CD4-positive, alpha-beta T cell (primary cell): ENCODE results near the gene NOTCH1. TPM values are rescaled to one million over a fixed set of nuclear protein-coding genes. Genes with fewer than 3 reads are reported as not detected.

ENCODE experiments used
- ATAC-seq: fragments of 200-7000 bp; cut with Tn5 transposase; one replicate; pipeline ENCODE4 v1.10.0; 2022; ENCODE audit warnings: mild to moderate bottlenecking; ENCODE audit not compliant: poor library complexity
- CTCF ChIA-PET: fragments of 350-600 bp; sonication (Branson Sonifier 250); formaldehyde crosslinking; loops from one replicate; lab custom pipeline; 2021; ENCODE audit warnings: antibody characterized with exemption, inconsistent platforms; lab: Charles Lee
- POLR2A ChIA-PET: fragments of 350-600 bp; sonication (Branson Sonifier 250); formaldehyde crosslinking; loops from one replicate; lab custom pipeline; 2021; ENCODE audit warnings: antibody characterized with exemption, inconsistent platforms; lab: Charles Lee
- DNase-seq, 14 experiments: peaks; one replicate each; pipeline ENCODE4 v3.0.0-alpha.2; 2013 to 2020; ENCODE audit warnings: mixed read lengths in 2 of 14
- H3K27ac ChIP-seq, 2 donors: one replicate each; pipeline versions ENCODE4 v1.5.1 to v1.7.0; 2013; ENCODE audit warnings: low read length in 2 of 2, low read depth in 1 of 2, mild to moderate bottlenecking in 1 of 2
- H3K27me3 ChIP-seq, 2 experiments: 1 replicate in 1 of 2; 2 replicates in 1 of 2; pipeline versions ENCODE4 v1.6.1 to v1.7.0; 2013; ENCODE audit warnings: low read length in 2 of 2, control low read depth in 1 of 2, mild to moderate bottlenecking in 1 of 2, moderate library complexity in 1 of 2; ENCODE audit not compliant: insufficient read depth in 2 of 2, control insufficient read depth in 1 of 2
- H3K36me3 ChIP-seq: one replicate; pipeline ENCODE4 v1.6.1; 2013; ENCODE audit warnings: low read length, control low read depth; ENCODE audit not compliant: insufficient read depth
- H3K4me1 ChIP-seq: one replicate; pipeline ENCODE4 v1.6.1; 2013; ENCODE audit warnings: low read length, control low read depth; ENCODE audit not compliant: insufficient read depth
- H3K4me3 ChIP-seq: one replicate; pipeline ENCODE4 v1.5.1; 2013; ENCODE audit warnings: mild to moderate bottlenecking, low read length, moderate library complexity
- H3K9me3 ChIP-seq, 2 experiments: 1 replicate in 1 of 2; 2 replicates in 1 of 2; pipeline versions ENCODE4 v1.6.1 to v1.7.0; 2013; ENCODE audit warnings: low read length in 2 of 2, mild to moderate bottlenecking in 2 of 2, control low read depth in 1 of 2, moderate library complexity in 1 of 2; ENCODE audit not compliant: control insufficient read depth in 1 of 2, insufficient read depth in 1 of 2
- H3K27ac Mint-ChIP-seq: one replicate; pipeline ENCODE4 v1.8.0; 2020; ENCODE audit warnings: mixed read lengths
- H3K27me3 Mint-ChIP-seq: one replicate; pipeline ENCODE4 v1.8.0; 2021; ENCODE audit warnings: mixed read lengths
- H3K36me3 Mint-ChIP-seq: one replicate; pipeline ENCODE4 v1.8.0; 2021; ENCODE audit warnings: low read depth, mixed read lengths
- H3K4me1 Mint-ChIP-seq: one replicate; pipeline ENCODE4 v1.8.0; 2021; ENCODE audit warnings: low read depth, mixed read lengths
- H3K4me3 Mint-ChIP-seq: one replicate; pipeline ENCODE4 v1.8.0; 2020; ENCODE audit warnings: mild to moderate bottlenecking, mixed read lengths
- H3K9me3 Mint-ChIP-seq: one replicate; pipeline ENCODE4 v1.8.0; 2020; ENCODE audit warnings: mixed read lengths
- CTCF ChIP-seq: fragments of 200-600 bp; IDR thresholded peaks from one replicate; pipeline ENCODE4 v1.8.0; 2022; ENCODE audit warnings: antibody characterized with exemption, mild to moderate bottlenecking
- intact Hi-C, 2 experiments: fragments of 100-400 bp; cut with DNase I in 1 of 2; cut with micrococcal nuclease in 1 of 2; formaldehyde crosslinking; loops; one replicate each; pipeline versions ENCODE4 v1.15.1 to v1.9.0; 2023 to 2025; cut with DNase I, micrococcal nuclease
- total RNA-seq, 174 experiments: library from RNA in 2 of 174; stranded (reverse) in 2 of 174; gene quantifications; one replicate each; pipeline ENCODE4 v1.2.3 and lab custom pipeline; 2021 to 2026

Gene NOTCH1
- total RNA-seq, 2 experiments from 2014 or later: 30.8 to 34.2 TPM

DNA sequence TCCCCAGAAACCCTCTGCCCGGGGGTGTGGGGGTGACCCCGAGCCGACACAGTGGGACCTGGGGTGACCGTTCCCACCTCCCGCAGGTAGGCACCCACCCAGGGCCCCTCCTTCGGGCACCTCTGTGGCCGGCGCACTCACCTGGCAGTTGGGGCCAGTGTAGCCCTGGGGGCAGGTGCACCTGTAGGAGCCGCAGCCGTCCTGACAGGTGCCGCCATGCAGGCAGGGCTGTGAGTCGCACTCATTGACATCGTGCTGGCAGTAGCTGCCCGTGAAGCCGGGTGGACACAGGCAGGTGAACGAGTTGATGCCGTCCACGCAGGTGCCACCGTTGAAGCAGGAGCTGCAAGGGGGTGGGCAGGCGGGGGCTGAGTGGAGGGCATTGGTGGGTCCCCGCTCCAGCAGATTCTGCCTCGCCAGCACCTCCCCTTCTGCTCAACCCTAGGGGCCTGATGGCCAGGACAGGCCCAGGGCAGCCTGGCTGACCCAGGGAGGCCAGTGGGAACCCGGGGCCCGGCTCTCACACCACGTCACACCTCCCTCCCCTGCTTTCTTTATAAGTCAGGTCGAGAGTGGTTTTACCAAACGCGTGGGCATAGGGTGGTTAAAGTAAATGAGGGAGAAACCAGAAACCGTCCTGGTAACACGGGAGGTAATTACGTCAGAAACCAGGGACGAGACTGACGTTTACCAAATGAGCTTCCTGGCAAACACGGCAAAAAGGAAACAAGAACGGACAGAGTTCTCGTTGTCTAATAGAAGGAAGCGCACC is 36.9 kb downstream of the NOTCH1 start:
- CTCF ChIA-PET: no interaction called here
- no peaks in the 10 kb centered on the region for H3K27me3 ChIP-seq
- Mint-ChIP-seq H3K4me3 (no peak overlapping the region), H3K4me1 (no peaks in the 10 kb centered on the region), H3K9me3 (no peaks in the 10 kb centered on the region), H3K36me3 (peaks cover 26% of the 10 kb centered on the region), H3K27ac (no peak overlapping the region), H3K27me3 (no peaks in the 10 kb centered on the region)
- TF ChIP-seq CTCF: no peak
- no peaks in the 10 kb centered on the region for H3K4me1 ChIP-seq
- H3K9me3 ChIP-seq: no peaks in the 10 kb centered on the region
- H3K4me3 ChIP-seq: no peak overlapping the region
- no peak for DNase-seq
- POLR2A ChIA-PET: no interaction called here
- H3K27ac ChIP-seq: no peak overlapping the region
- peaks cover 94% of the 10 kb centered on the region for H3K36me3 ChIP-seq
- ATAC-seq: no peak
- intact Hi-C loops: no loop called here

GRCh38 chr9:136507992-136508375 is 37.9 kb downstream of the NOTCH1 start:
- Mint-ChIP-seq H3K4me3 (no peak overlapping the region), H3K27me3 (no peaks in the 10 kb centered on the region), H3K36me3 (peaks cover 21% of the 10 kb centered on the region), H3K9me3 (no peaks in the 10 kb centered on the region), H3K27ac (no peak overlapping the region), H3K4me1 (no peaks in the 10 kb centered on the region)
- Histone ChIP-seq H3K27me3 (no peaks in the 10 kb centered on the region), H3K4me1 (no peaks in the 10 kb centered on the region), H3K9me3 (no peaks in the 10 kb centered on the region), H3K4me3 (no peak overlapping the region), H3K36me3 (peaks cover 96% of the 10 kb centered on the region), H3K27ac (no peak overlapping the region)
- intact Hi-C loops: no loop called here
- POLR2A ChIA-PET: no interaction called here
- ATAC-seq (no peak), DNase-seq (no peak)
- TF ChIP-seq CTCF: no peak
- CTCF ChIA-PET: no interaction called here

DNA sequence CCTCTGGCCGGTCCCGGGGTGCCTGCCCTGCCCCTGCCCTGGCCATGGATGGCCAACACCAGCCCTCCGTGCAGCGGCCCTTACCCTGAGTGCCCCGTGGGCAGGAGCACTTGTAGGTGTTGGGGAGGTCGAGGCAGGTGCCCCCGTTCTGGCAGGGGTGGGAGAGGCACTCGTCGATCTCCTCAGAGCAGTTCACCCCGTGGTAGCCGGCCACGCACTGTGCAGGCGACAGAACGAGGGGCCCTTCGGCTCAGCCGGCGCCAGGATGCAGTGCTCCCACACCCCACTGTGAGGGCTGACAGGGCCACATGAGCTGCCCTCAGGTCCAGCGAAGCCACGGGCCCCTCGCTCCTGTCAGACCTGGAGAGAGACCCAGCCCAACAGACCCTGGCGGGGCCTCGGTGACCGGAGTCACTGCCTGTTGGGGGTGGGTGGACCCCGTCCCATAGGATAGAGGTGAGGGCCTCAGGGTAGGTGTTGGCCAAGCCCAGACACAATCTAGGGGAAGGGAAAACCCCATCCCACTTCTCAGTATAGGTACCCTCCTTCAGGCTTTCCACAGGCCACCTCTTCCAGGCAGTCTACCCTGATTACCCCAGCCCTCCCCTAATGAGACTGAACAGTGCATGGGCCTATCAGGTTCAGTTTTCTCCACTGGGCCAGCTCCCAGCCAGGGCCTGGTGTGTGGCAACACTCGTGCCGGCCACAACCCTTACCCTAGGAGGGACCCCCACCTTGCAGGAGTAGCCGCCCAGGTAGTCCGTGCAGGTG is 38.4 kb downstream of the NOTCH1 start:
- H3K9me3 Mint-ChIP-seq: no peaks in the 10 kb centered on the region
- H3K4me1 Mint-ChIP-seq: no peaks in the 10 kb centered on the region
- no peak for TF ChIP-seq CTCF
- DNase-seq (no peak), ATAC-seq (no peak)
- H3K4me3 ChIP-seq: no peak overlapping the region
- H3K36me3 ChIP-seq: peaks cover 98% of the 10 kb centered on the region
- no peak overlapping the region for H3K4me3 Mint-ChIP-seq
- no peak overlapping the region for H3K27ac Mint-ChIP-seq
- H3K36me3 Mint-ChIP-seq: peaks cover 27% of the 10 kb centered on the region
- no peaks in the 10 kb centered on the region for H3K4me1 ChIP-seq
- no peaks in the 10 kb centered on the region for H3K27me3 Mint-ChIP-seq
- ChIA-PET POLR2A (no interaction called here), CTCF (no interaction called here)
- no peaks in the 10 kb centered on the region for H3K9me3 ChIP-seq
- H3K27me3 ChIP-seq: no peaks in the 10 kb centered on the region
- H3K27ac ChIP-seq: no peak overlapping the region
- intact Hi-C loops: no loop called here
